Measurements from ENCODE around the gene RFESD. TPM values are rescaled to one million over a fixed set of nuclear protein-coding genes. Genes with fewer than 3 reads are reported as not detected.
"Not testable (repeated sequence)": the region's sequence is repeated elsewhere in the genome, so short reads cannot be mapped to it uniquely, and the experiment has no call there.

The RFESD gene
- total and polyA plus RNA-seq, 7 donors = 1.2 to 4.9 (median 1.7) TPM; not detected in 1

DNA sequence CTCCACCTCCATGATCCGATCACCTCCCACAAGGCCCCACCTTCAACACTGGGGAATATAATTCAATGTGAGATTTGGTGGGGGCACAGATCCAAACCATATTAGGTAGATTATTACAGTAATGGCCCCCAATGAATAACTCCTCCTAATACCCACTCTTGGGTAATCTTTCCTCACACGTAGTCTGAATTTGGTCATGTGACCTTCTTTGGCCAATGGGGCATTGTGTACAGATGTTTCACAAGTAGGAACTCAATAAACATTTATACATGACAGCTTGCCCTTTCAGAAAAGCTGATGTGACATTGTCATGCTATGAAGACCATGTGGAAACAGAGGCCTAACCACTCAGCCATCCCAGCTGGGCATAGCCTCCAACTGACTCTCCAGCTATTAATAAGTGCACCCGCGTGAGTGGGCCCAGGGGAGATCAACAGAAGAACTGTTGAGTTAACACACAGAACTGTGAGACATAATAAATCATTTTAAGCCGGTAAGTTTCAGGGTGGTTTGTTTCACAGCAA is 16.1 kb upstream of the RFESD start:
- intact Hi-C loops (cut with DNase I) = no loop called here
- 89 to 93% methylated on average over 5 of the region's 5 CpGs for WGBS, 2 donors
- no peak for TF ChIP-seq POLR2A (IDR thresholded peaks at IDR 0.05)
- no peak for TF ChIP-seq POLR2AphosphoS5 (IDR thresholded peaks at IDR 0.05)
- TF ChIP-seq EP300 (IDR thresholded peaks at IDR 0.05) = no peak
- TF ChIP-seq CTCF (IDR thresholded peaks at IDR 0.05) = no peak
- no peaks in the 10 kb centered on the region for H3K4me1 ChIP-seq
- H3K4me3 ChIP-seq = no peak overlapping the region
- no peak for DNase-seq
- H3K27me3 ChIP-seq = no peaks in the 10 kb centered on the region
- H3K36me3 ChIP-seq = no peaks in the 10 kb centered on the region
- H3K9me3 ChIP-seq = no peaks in the 10 kb centered on the region
- H3K27ac ChIP-seq = no peak overlapping the region

GRCh38 chr5:95631255-95631958 is 15.2 kb upstream of the RFESD start:
- Histone ChIP-seq H3K36me3 (no peaks in the 10 kb centered on the region), H3K27me3 (peaks cover 0 to 3% (median 0%) of the 10 kb centered on the region in 3 donors), H3K4me3 (no peak overlapping the region), H3K27ac (no peak overlapping the region), H3K9me3 (no peaks in the 10 kb centered on the region), H3K4me1 (no peaks in the 10 kb centered on the region)
- intact Hi-C loops (cut with DNase I) = no loop called here
- no peak for DNase-seq
- 42 to 76% methylated on average over 2 of the region's 2 CpGs for WGBS, 2 donors
- TF ChIP-seq CTCF (IDR thresholded peaks at IDR 0.05) = no peak
- TF ChIP-seq POLR2A (IDR thresholded peaks at IDR 0.05) = no peak
- no peak for TF ChIP-seq EP300 (IDR thresholded peaks at IDR 0.05)
- no peak for TF ChIP-seq POLR2AphosphoS5 (IDR thresholded peaks at IDR 0.05)

- H3K4me1 ChIP-seq = no peaks in the 10 kb centered on the region
- H3K36me3 ChIP-seq = no peaks in the 10 kb centered on the region
- 78 to 84% methylated on average over 4 of the region's 4 CpGs for WGBS, 2 donors
- H3K4me3 ChIP-seq = no peak overlapping the region
- intact Hi-C loops (cut with DNase I) = no loop called here
- H3K27me3 ChIP-seq = peaks cover 0 to 7% (median 0%) of the 10 kb centered on the region in 3 donors
- no peaks in the 10 kb centered on the region for H3K9me3 ChIP-seq
- no peak overlapping the region for H3K27ac ChIP-seq
- no peak for TF ChIP-seq POLR2A (IDR thresholded peaks at IDR 0.05)
- TF ChIP-seq POLR2AphosphoS5 (IDR thresholded peaks at IDR 0.05) = no peak
- no peak for TF ChIP-seq EP300 (IDR thresholded peaks at IDR 0.05)
- TF ChIP-seq CTCF (IDR thresholded peaks at IDR 0.05) = no peak
- DNase-seq = no peak
Observed at GRCh38 chr5:95631991-95632675, 14.4 kb upstream of the RFESD start.

- WGBS, 2 donors = 81 to 91% methylated on average over 2 of the region's 2 CpGs
- DNase-seq; H3K27ac ChIP-seq; intact Hi-C loops (cut with DNase I); H3K4me3 ChIP-seq; H3K9me3 ChIP-seq; H3K4me1 ChIP-seq; H3K27me3 ChIP-seq; H3K36me3 ChIP-seq: not testable (repeated sequence)
Observed at GRCh38 chr5:95632942-95633341, 13.6 kb upstream of the RFESD start.

DNA sequence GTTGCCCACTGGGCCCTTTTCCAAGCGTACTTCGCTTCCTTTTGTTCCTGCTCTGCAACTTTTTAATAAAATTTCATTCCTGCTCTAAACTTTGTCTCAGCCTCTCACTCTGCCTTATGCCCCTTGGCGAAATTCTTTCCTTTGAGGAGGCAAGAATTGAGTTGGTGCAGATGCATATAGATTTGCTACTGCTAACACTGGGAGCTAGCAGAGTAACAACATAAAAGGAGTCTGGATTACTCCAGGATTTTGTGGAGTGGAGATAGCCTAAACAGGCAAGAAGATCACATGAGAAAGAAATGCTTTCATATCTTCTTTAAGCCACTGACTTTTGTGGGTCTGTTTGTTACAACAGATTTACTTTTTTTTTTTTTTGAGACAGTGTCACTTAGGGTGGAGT is 12.9 kb upstream of the RFESD start:
- H3K36me3 ChIP-seq = no peaks in the 10 kb centered on the region
- 99% methylated on average over 3 of the region's 3 CpGs for WGBS, 2 donors
- intact Hi-C loops (cut with DNase I) = no loop called here
- TF ChIP-seq CTCF (IDR thresholded peaks at IDR 0.05) (no peak), EP300 (IDR thresholded peaks at IDR 0.05) (no peak), POLR2AphosphoS5 (IDR thresholded peaks at IDR 0.05) (no peak), POLR2A (IDR thresholded peaks at IDR 0.05) (no peak)
- H3K4me1 ChIP-seq = no peaks in the 10 kb centered on the region
- DNase-seq = no peak
- H3K9me3 ChIP-seq = no peaks in the 10 kb centered on the region
- H3K27ac ChIP-seq = no peak overlapping the region
- no peak overlapping the region for H3K4me3 ChIP-seq
- H3K27me3 ChIP-seq = peaks cover 0 to 7% (median 0%) of the 10 kb centered on the region in 3 donors

Measured in sigmoid colon (tissue), 7 donors.